GM23338 (cell line): ENCODE measurements around the gene TGFBI. TPM values are rescaled to one million over a fixed set of nuclear protein-coding genes. Genes with fewer than 3 reads are reported as not detected.

Experiments
- ATAC-seq: fragments of 200-7000 bp; cut with Tn5 transposase; 3 replicates; pipeline ENCODE4 v1.9.1; 2020
- DNase-seq: peaks from one replicate; pipeline ENCODE4 v3.0.0-alpha.2; 2015; ENCODE audit warnings: low spot score
- H2AFZ ChIP-seq: fragments of 200-600 bp; sonication (generic); 2 replicates; pipeline ENCODE4 v1.8.0; 2016; ENCODE audit warnings: antibody characterized with exemption, mild to moderate bottlenecking, moderate library complexity
- H3F3A ChIP-seq: fragments of 200-600 bp; sonication (generic); replicated peaks from 2 replicates; pipeline ENCODE4 v1.8.0; 2017; ENCODE audit warnings: antibody characterized with exemption, mixed run types, low read depth
- H3K27ac ChIP-seq: fragments of 200-600 bp; sonication (generic); 2 replicates; pipeline ENCODE4 v1.6.1; 2016; ENCODE audit warnings: low read depth
- H3K27me3 ChIP-seq: fragments of 200-600 bp; sonication (generic); 2 replicates; pipeline ENCODE4 v1.8.0; 2016; ENCODE audit warnings: mild to moderate bottlenecking, mixed run types, moderate library complexity; ENCODE audit not compliant: insufficient read depth
- H3K36me3 ChIP-seq: fragments of 200-600 bp; sonication (generic); 2 replicates; pipeline ENCODE4 v1.8.0; 2016; ENCODE audit warnings: mild to moderate bottlenecking; ENCODE audit not compliant: insufficient read depth
- H3K4me1 ChIP-seq: fragments of 200-600 bp; sonication (generic); 2 replicates; pipeline ENCODE4 v1.8.0; 2016; ENCODE audit warnings: mild to moderate bottlenecking, moderate library complexity; ENCODE audit not compliant: insufficient read depth
- H3K4me2 ChIP-seq: fragments of 200-600 bp; sonication (generic); 2 replicates; pipeline ENCODE4 v1.7.1; 2017; ENCODE audit warnings: mixed run types
- H3K4me3 ChIP-seq: fragments of 200-600 bp; sonication (generic); 2 replicates; pipeline ENCODE4 v1.6.1; 2016; ENCODE audit warnings: mixed run types
- H3K79me2 ChIP-seq: fragments of 200-600 bp; sonication (generic); replicated peaks from 2 replicates; pipeline ENCODE4 v1.8.0; 2017; ENCODE audit warnings: mild to moderate bottlenecking; ENCODE audit not compliant: insufficient read depth
- H3K9me2 ChIP-seq: fragments of 200-600 bp; sonication (generic); 2 replicates; pipeline ENCODE4 v1.8.0; 2017; ENCODE audit not compliant: insufficient read depth
- H4K20me1 ChIP-seq: fragments of 200-600 bp; sonication (generic); replicated peaks from 2 replicates; pipeline ENCODE4 v1.8.0; 2017; ENCODE audit warnings: mild to moderate bottlenecking; ENCODE audit not compliant: insufficient read depth
- H3K27ac Mint-ChIP-seq: 2 replicates; pipeline ENCODE4 v1.8.0; 2020; ENCODE audit warnings: inconsistent platforms, mild to moderate bottlenecking, moderate library complexity, mixed read lengths
- H3K27me3 Mint-ChIP-seq: 3 replicates; pipeline ENCODE4 v1.8.0; 2022; ENCODE audit warnings: low read depth, mild to moderate bottlenecking, moderate library complexity, mixed read lengths, inconsistent platforms; ENCODE audit not compliant: insufficient read depth, poor library complexity
- H3K36me3 Mint-ChIP-seq: 3 replicates; pipeline ENCODE4 v1.8.0; 2021; ENCODE audit warnings: low read depth, mild to moderate bottlenecking, inconsistent platforms, moderate library complexity, mixed read lengths
- H3K4me1 Mint-ChIP-seq: 3 replicates; pipeline ENCODE4 v1.8.0; 2020; ENCODE audit warnings: mild to moderate bottlenecking, inconsistent platforms, mixed read lengths
- H3K4me3 Mint-ChIP-seq: 3 replicates; pipeline ENCODE4 v1.8.0; 2021; ENCODE audit warnings: moderate library complexity, mild to moderate bottlenecking, inconsistent platforms, mixed read lengths
- H3K9me3 Mint-ChIP-seq: 3 replicates; pipeline ENCODE4 v1.8.0; 2020; ENCODE audit warnings: moderate library complexity, mild to moderate bottlenecking, inconsistent platforms, mixed read lengths
- CREB1 ChIP-seq: fragments of 250-450 bp; sonication (Bioruptor Pico); IDR thresholded peaks from 2 replicates; pipeline ENCODE4 v1.5.0; 2020; ENCODE audit warnings: low read depth, mild to moderate bottlenecking, moderate library complexity
- CTCF ChIP-seq, 2 experiments: fragments of 200-600 bp in 1 of 2; sonication (generic) in 1 of 2; conservative IDR thresholded peaks; 2 replicates each; pipeline versions ENCODE4 v1.5.1 to v1.6.1; 2016 to 2017; ENCODE audit warnings: antibody characterized with exemption in 2 of 2, low read depth in 2 of 2, mild to moderate bottlenecking in 2 of 2, moderate library complexity in 1 of 2
- ETS1 ChIP-seq: IDR thresholded peaks from 2 replicates; pipeline ENCODE4 v1.6.1; 2016; ENCODE audit warnings: antibody characterized with exemption
- EZH2 ChIP-seq: fragments of 200-600 bp; sonication (generic); IDR thresholded peaks from one replicate; pipeline ENCODE4 v1.8.0; 2017; ENCODE audit warnings: antibody characterized with exemption, mild to moderate bottlenecking, low read depth; ENCODE audit not compliant: unreplicated experiment
- EZH2phosphoT487 ChIP-seq: fragments of 200-600 bp; sonication (generic); IDR thresholded peaks from one replicate; pipeline ENCODE4 v1.8.1; 2018; ENCODE audit warnings: antibody characterized with exemption; ENCODE audit not compliant: unreplicated experiment
- JUNB ChIP-seq: IDR thresholded peaks from one replicate; pipeline ENCODE4 v1.6.1; 2016; ENCODE audit warnings: antibody characterized with exemption; ENCODE audit not compliant: unreplicated experiment
- NANOG ChIP-seq: IDR thresholded peaks from 2 replicates; pipeline ENCODE4 v1.6.1; 2016; ENCODE audit warnings: antibody characterized with exemption, borderline replicate concordance
- POLR2AphosphoS5 ChIP-seq: IDR thresholded peaks from 2 replicates; pipeline ENCODE4 v1.6.1; 2016; ENCODE audit warnings: antibody characterized with exemption, low read depth
- REST ChIP-seq: IDR thresholded peaks from one replicate; pipeline ENCODE4 v1.6.1; 2018; ENCODE audit warnings: antibody characterized with exemption; ENCODE audit not compliant: unreplicated experiment
- STAT1 ChIP-seq: IDR thresholded peaks from one replicate; pipeline ENCODE4 v1.6.1; 2016; ENCODE audit warnings: antibody characterized with exemption; ENCODE audit not compliant: unreplicated experiment
- ZNF114 ChIP-seq: fragments of 250-450 bp; sonication (Bioruptor Pico); IDR thresholded peaks from 2 replicates; pipeline ENCODE4 v1.5.0; 2020; ENCODE audit warnings: mild to moderate bottlenecking, moderate library complexity
- ZNF331 ChIP-seq: fragments of 250-450 bp; sonication (Bioruptor Pico); IDR thresholded peaks from 2 replicates; pipeline ENCODE4 v1.5.0; 2020; ENCODE audit warnings: low read depth, mild to moderate bottlenecking, moderate library complexity
- ZNF462 ChIP-seq: fragments of 250-450 bp; sonication (Bioruptor Pico); IDR thresholded peaks from 2 replicates; pipeline ENCODE4 v1.5.0; 2020; ENCODE audit warnings: mild to moderate bottlenecking, moderate library complexity
- polyA plus RNA-seq: library from polyadenylated mRNA; unstranded; fragments of >200 nt; fragmentation: Nextera tagmentation; extraction: Ambion mirVana; gene quantifications from 2 replicates; pipeline ENCODE4 v1.2.1, GENCODE V29; 2016
- total RNA-seq: library from RNA; depleted of rRNA; stranded (reverse); fragments of >200 nt; shearing (Covaris generic); gene quantifications from 2 replicates; pipeline ENCODE4 v1.2.3, GENCODE V29; 2014

Gene TGFBI
- total and polyA plus RNA-seq, 2 experiments from 2014 or later: 8.9 to 9.4 TPM

GRCh38 chr5:135998889-135999288, 29.9 kb upstream of the TGFBI start:
- H4K20me1 ChIP-seq: no peaks in the 10 kb centered on the region
- H3K4me3 ChIP-seq: no peak overlapping the region
- H3K4me1 Mint-ChIP-seq: no peaks in the 10 kb centered on the region
- H3K27ac ChIP-seq: no peak overlapping the region
- H2AFZ ChIP-seq: peak overlapping the region; percentile 58
- no peaks in the 10 kb centered on the region for H3K79me2 ChIP-seq
- no peaks in the 10 kb centered on the region for H3K36me3 Mint-ChIP-seq
- no peaks in the 10 kb centered on the region for H3K9me2 ChIP-seq
- DNase-seq (no peak), ATAC-seq (no peak)
- H3K27ac Mint-ChIP-seq: no peak overlapping the region
- no peaks in the 10 kb centered on the region for H3K27me3 ChIP-seq
- no peaks in the 10 kb centered on the region; the same call in 2 of the 3 replicates for H3K9me3 Mint-ChIP-seq
- no peak for TF ChIP-seq CREB1 (CRISPR knock-in tag)
- TF ChIP-seq ZNF462 (CRISPR knock-in tag): no peak
- TF ChIP-seq STAT1: no peak
- TF ChIP-seq ZNF331 (CRISPR knock-in tag): no peak
- no peak for TF ChIP-seq REST
- no peak for TF ChIP-seq CTCF (conservative IDR thresholded peaks at IDR 0.05; ENCODE audit: low read depth in 2 of 2)
- TF ChIP-seq POLR2AphosphoS5: no peak
- TF ChIP-seq ETS1: no peak
- no peak for TF ChIP-seq EZH2phosphoT487
- TF ChIP-seq JUNB: no peak
- no peak for TF ChIP-seq EZH2
- no peak for TF ChIP-seq NANOG
- TF ChIP-seq ZNF114 (CRISPR knock-in tag): no peak
- peaks cover 3% of the 10 kb centered on the region for H3K27me3 Mint-ChIP-seq
- no peak overlapping the region for H3K4me3 Mint-ChIP-seq
- no peaks in the 10 kb centered on the region for H3K4me1 ChIP-seq
- no peaks in the 10 kb centered on the region for H3F3A ChIP-seq
- H3K36me3 ChIP-seq: no peaks in the 10 kb centered on the region
- H3K4me2 ChIP-seq: no peak overlapping the region
